ENCODE data around the gene KLHL25.
A peak's percentile ranks its signal among the peaks of the same experiment; 100 is the strongest.

KLHL25 gene

DNA sequence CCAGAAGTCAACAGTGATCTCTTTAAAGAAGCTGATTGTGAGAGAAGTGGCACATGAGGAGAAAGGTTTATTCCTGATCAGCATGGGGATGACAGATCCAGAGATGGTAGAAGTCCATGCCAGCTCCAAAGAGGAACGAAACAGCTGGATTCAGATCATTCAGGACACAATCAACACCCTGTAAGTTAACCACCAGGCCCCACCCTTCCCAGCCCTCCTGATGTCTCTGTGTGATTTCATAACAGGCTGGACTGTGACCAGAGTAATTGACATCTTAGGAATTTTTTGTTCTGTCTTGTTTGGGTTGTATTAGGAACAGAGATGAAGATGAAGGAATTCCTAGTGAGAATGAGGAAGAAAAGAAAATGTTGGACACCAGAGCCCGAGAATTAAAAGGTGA is 67.7 kb downstream of the KLHL25 start:
- peak; percentile 53 to 55 for DNase-seq (ENCODE audit: low read depth in 2 of 2)
- H3K4me3 ChIP-seq (replicated peaks in 1 of 2; ENCODE audit: low read depth in 2 of 2, low read length in 2 of 2): no peak overlapping the region
- TF ChIP-seq, protein P1, sequence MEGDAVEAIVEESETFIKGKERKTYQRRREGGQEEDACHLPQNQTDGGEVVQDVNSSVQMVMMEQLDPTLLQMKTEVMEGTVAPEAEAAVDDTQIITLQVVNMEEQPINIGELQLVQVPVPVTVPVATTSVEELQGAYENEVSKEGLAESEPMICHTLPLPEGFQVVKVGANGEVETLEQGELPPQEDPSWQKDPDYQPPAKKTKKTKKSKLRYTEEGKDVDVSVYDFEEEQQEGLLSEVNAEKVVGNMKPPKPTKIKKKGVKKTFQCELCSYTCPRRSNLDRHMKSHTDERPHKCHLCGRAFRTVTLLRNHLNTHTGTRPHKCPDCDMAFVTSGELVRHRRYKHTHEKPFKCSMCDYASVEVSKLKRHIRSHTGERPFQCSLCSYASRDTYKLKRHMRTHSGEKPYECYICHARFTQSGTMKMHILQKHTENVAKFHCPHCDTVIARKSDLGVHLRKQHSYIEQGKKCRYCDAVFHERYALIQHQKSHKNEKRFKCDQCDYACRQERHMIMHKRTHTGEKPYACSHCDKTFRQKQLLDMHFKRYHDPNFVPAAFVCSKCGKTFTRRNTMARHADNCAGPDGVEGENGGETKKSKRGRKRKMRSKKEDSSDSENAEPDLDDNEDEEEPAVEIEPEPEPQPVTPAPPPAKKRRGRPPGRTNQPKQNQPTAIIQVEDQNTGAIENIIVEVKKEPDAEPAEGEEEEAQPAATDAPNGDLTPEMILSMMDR (IDR thresholded peaks at IDR 0.05; ENCODE audit: low read depth, low read length): no peak

DNA sequence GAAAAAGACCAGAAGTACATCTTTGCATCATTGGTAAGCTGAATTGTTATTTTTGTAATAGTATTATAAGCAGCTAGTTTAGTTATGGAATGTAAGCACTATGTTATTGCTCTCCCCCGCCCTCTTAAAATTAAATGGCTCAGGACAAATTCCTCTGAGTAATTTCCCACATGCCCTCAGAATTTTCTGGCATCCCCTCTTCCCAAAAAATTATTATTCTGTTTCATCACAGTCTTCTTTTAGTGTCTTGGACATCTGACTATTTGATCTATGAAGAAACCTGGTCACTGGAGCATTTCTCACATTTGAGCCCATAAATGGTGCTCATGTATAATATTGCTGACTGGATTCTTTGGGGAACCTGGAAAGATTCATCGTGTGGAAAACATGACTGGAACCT is 68.3 kb downstream of the KLHL25 start:
- peak in 1 of 2 donors; percentile 60 for DNase-seq (ENCODE audit: low read depth in 2 of 2)
- no peak overlapping the region for H3K4me3 ChIP-seq (replicated peaks in 1 of 2; ENCODE audit: low read depth in 2 of 2, low read length in 2 of 2)
- TF ChIP-seq, protein P1 (IDR thresholded peaks at IDR 0.05; ENCODE audit: low read depth, low read length): no peak

DNA sequence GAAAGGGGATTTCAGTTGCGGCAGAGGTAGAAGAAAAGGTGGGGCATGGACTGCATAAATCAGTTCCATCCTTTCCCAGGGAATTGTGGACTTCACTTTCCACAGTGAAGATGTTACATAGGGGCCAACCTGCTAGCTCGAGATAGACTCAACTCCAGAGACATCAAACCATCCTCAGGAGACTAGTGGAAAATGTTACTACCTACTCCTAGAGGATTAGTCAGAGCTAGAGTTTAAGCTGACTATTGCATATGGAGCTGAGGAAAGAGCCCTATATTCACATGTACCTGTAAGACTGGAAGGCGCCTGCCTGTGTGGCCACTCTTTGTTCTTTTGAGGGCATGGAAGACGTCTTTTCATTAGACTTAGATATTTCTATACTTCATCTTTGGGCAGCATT is 69.2 kb downstream of the KLHL25 start:
- no peak overlapping the region for H3K4me3 ChIP-seq (replicated peaks in 1 of 2; ENCODE audit: low read depth in 2 of 2, low read length in 2 of 2)
- TF ChIP-seq, protein P1 (IDR thresholded peaks at IDR 0.05; ENCODE audit: low read depth, low read length): no peak
- peak in 1 of 2 donors; percentile 39 for DNase-seq (ENCODE audit: low read depth in 2 of 2)

DNA sequence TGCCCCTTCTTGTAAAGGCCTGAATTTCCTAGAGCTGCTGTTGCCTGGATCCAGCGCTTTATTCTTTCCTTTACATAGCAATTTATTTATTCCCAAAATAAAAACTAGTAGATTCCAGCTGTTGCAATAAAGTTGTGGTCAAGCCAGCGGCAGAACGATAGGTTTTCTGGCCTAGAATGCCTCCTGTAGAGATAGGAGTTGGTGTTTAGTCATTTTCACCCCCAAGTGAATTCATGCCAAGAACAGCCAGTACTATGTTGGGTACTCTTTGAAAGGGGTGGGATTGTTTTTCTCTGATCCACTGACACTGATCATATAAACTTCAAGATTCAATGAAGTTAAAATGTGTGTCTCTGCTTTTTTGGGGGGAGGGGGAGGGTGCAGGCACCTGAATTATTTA is 69.7 kb downstream of the KLHL25 start:
- DNase-seq (ENCODE audit: low read depth in 2 of 2): peak; percentile 72 to 83
- H3K4me3 ChIP-seq (replicated peaks in 1 of 2; ENCODE audit: low read depth in 2 of 2, low read length in 2 of 2): no peak overlapping the region
- TF ChIP-seq, protein P1 (IDR thresholded peaks at IDR 0.05; ENCODE audit: low read depth, low read length): no peak

DNA sequence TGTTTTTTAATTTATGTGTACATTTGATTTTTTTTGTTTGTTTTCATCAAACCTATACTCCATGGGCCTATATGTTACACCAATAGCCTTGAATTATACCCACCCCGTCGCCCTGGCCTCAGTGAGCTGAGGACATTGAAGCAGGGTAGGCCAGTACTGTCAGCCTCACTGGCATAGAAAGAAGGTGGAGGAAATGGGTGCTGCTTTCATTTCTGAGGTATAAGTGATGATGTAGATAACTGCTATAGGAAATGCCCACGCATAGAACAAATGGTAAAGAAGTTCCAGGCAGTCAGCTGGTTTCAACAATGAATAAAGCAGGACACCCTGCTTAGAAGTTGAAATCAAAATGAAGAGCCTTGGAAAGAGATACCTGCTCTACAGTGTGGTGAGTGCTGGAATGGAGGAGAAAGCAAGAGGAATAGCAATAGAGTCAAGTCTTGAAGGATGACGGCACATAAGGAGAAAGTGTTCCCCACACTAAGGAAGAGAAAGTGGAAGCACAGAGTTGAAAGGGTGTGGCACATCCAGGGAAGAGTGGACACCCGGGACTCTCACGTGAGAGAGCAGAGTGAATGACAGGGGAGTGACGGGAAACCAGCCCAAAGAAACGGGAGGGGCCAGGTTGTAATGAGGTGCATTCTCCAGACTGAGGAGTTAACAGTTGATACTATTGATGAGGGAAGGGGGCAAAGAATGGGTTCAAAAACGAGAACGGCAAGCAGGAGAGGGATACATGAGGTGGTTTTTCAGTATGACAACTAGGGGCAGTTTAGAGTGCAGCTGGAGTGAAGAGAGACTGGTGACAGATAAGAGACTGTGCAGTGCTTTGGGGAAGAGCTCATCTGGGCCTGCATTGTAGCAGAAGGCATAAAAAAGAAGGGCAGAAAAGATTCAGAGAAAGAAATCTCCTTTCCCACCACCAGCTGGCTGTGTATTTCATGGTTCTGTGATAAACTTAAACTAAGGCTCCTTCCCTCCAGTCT is 70.5 kb downstream of the KLHL25 start:
- no peak overlapping the region for H3K4me3 ChIP-seq (replicated peaks in 1 of 2; ENCODE audit: low read depth in 2 of 2, low read length in 2 of 2)
- DNase-seq (ENCODE audit: low read depth in 2 of 2): no peak
- TF ChIP-seq, protein P1 (IDR thresholded peaks at IDR 0.05; ENCODE audit: low read depth, low read length): no peak

DNA sequence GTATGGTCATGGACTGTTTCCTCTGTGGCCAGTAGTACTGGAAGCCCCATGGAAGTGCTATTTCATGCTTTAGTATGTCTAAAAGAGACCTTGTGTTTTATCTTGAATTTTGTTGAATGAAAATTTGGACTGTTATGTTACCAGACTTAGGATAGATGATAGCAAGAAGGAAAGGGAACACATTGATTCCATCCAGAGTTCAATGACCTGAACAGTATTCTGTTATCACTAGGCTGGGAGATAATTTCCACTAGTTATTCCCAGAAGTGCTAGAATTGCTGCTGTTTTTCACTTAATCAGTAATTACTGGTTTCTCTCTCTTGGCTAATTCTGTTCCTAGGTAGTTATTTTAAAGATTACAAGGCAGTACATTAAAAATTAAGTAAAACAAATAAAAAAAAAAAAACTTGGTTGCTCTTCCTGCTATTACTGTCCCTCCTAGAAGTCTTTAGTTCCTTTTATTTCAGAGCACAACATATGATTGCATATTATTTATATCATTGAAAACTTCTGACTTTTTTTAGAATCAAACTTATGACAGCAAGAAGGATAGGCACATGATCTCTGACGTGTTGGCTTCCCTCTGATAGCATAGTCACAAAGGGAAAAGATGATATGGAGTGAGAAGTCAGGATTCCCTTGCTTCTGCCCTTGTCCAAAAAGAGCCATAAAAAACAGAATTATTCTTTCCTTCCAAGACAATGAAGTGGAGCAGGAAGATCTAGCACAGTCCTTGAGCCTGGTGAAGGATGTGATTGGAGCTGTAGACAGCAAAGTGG is 72.2 kb downstream of the KLHL25 start:
- TF ChIP-seq, protein P1 (IDR thresholded peaks at IDR 0.05; ENCODE audit: low read depth, low read length): no peak
- DNase-seq (ENCODE audit: low read depth in 2 of 2): no peak
- H3K4me3 ChIP-seq (replicated peaks in 1 of 2; ENCODE audit: low read depth in 2 of 2, low read length in 2 of 2): no peak overlapping the region
